Caco-2 (cell line): Measurements from ENCODE around the gene GPT2. TPM values are rescaled to one million over a fixed set of nuclear protein-coding genes. Genes with fewer than 3 reads are reported as not detected.

Source experiments
- BruUV-seq: library from RNA; stranded (reverse); fragments of 400-500 nt; replicated peaks from 2 replicates; lab custom pipeline; 2021; lab: Mats Ljungman, UMichigan
- CTCF ChIA-PET: fragments of 300-600 bp; sonication (Branson Sonifier 250); formaldehyde crosslinking; loops from one replicate; lab custom pipeline; 2022; ENCODE audit warnings: antibody characterized with exemption; lab: Charles Lee
- POLR2A ChIA-PET: fragments of 300-600 bp; sonication (Branson Sonifier 250); formaldehyde crosslinking; loops from one replicate; lab custom pipeline; 2022; ENCODE audit warnings: antibody characterized with exemption; lab: Charles Lee
- DNase-seq, 2 experiments: peaks; one replicate each; pipeline versions ENCODE4 v3.0.0 to v3.0.0-alpha.2; 2020 to 2022
- H3K27me3 ChIP-seq: replicated peaks from 2 replicates; pipeline ENCODE4 v1.6.0; 2011; ENCODE audit warnings: low read length; ENCODE audit not compliant: control insufficient read depth, insufficient read depth
- H3K36me3 ChIP-seq: 2 replicates; pipeline ENCODE4 v1.5.1; 2011; ENCODE audit warnings: low read length; ENCODE audit not compliant: control insufficient read depth, insufficient read depth
- H3K4me1 ChIP-seq: fragments of 250-450 bp; sonication (Bioruptor Pico); 2 replicates; pipeline ENCODE4 v1.5.1; 2020; ENCODE audit warnings: mild to moderate bottlenecking
- H3K4me3 ChIP-seq: 2 replicates; pipeline ENCODE4 v1.5.1; 2011; ENCODE audit warnings: low read depth, mild to moderate bottlenecking, control low read depth, low read length
- H3K9me3 ChIP-seq: fragments of 250-450 bp; sonication (Bioruptor Pico); 2 replicates; pipeline ENCODE4 v1.5.1; 2020; ENCODE audit warnings: mild to moderate bottlenecking, moderate library complexity
- H3K27ac Mint-ChIP-seq: one replicate; pipeline ENCODE4 v1.8.0; 2022; ENCODE audit warnings: mixed read lengths; ENCODE audit not compliant: unreplicated experiment
- H3K27me3 Mint-ChIP-seq: one replicate; pipeline ENCODE4 v1.8.0; 2022; ENCODE audit warnings: mixed read lengths; ENCODE audit not compliant: insufficient read depth, unreplicated experiment
- H3K36me3 Mint-ChIP-seq: one replicate; pipeline ENCODE4 v1.8.0; 2022; ENCODE audit warnings: mild to moderate bottlenecking, mixed read lengths; ENCODE audit not compliant: insufficient read depth, unreplicated experiment
- H3K4me1 Mint-ChIP-seq: one replicate; pipeline ENCODE4 v1.8.0; 2022; ENCODE audit warnings: low read depth, mixed read lengths; ENCODE audit not compliant: unreplicated experiment
- H3K4me3 Mint-ChIP-seq: one replicate; pipeline ENCODE4 v1.8.0; 2022; ENCODE audit warnings: mild to moderate bottlenecking, moderate library complexity, mixed read lengths; ENCODE audit not compliant: unreplicated experiment
- H3K9me3 Mint-ChIP-seq: one replicate; pipeline ENCODE4 v1.8.0; 2022; ENCODE audit warnings: mixed read lengths; ENCODE audit not compliant: unreplicated experiment
- CTCF ChIP-seq, 2 experiments: fragments of 200-600 bp in 1 of 2; IDR thresholded peaks; 1 replicate in 1 of 2; 2 replicates in 1 of 2; pipeline versions ENCODE4 v1.5.1 to v1.8.0; 2011 to 2022; ENCODE audit warnings: antibody characterized with exemption in 1 of 2, control low read depth in 1 of 2, inconsistent platforms in 1 of 2, low read depth in 1 of 2, low read length in 1 of 2, mild to moderate bottlenecking in 1 of 2, moderate library complexity in 1 of 2; ENCODE audit not compliant: insufficient read depth in 1 of 2, severe bottlenecking in 1 of 2, unreplicated experiment in 1 of 2
- intact Hi-C: fragments of 100-400 bp; cut with micrococcal nuclease; formaldehyde crosslinking; loops from one replicate; pipeline ENCODE4 v1.10.0; 2022; ENCODE audit not compliant: unreplicated experiment
- total RNA-seq: library from RNA; stranded (reverse); gene quantifications from 2 replicates; pipeline ENCODE4 v1.2.3, GENCODE V29; 2022

Gene GPT2
- total RNA-seq, 1 experiment from 2014 or later = 128 TPM

- ChIA-PET CTCF (interaction anchor here (1.3 to 2.5 kb wide), 5 partner anchors 45 to 1191 kb away, joined by 3 to 8 read pairs (median 4); partner anchors contain the start of gene NETO2), POLR2A (interaction anchor here (0.5 to 0.6 kb wide), 2 partner anchors 11 to 64 kb away, joined by 3 read pairs; no protein-coding TSS in a partner anchor)
- Mint-ChIP-seq H3K27me3 (no peaks in the 10 kb centered on the region), H3K4me3 (peak overlapping the region; percentile 91), H3K4me1 (peaks cover 8% of the 10 kb centered on the region), H3K9me3 (no peaks in the 10 kb centered on the region), H3K36me3 (peaks cover 46% of the 10 kb centered on the region), H3K27ac (peak overlapping the region; percentile 98)
- intact Hi-C loops = no loop called here
- Histone ChIP-seq H3K9me3 (no peaks in the 10 kb centered on the region), H3K36me3 (no peaks in the 10 kb centered on the region), H3K4me3 (peak overlapping the region; percentile 77), H3K4me1 (peaks cover 22% of the 10 kb centered on the region), H3K27me3 (no peaks in the 10 kb centered on the region)
- no peak for DNase-seq
- BruUV-seq = TSS peak; percentile 94
- TF ChIP-seq CTCF (IDR thresholded peaks at IDR 0.05; ENCODE audit: insufficient read depth in 1 of 2, low read depth in 1 of 2, low read length in 1 of 2, severe bottlenecking in 1 of 2, unreplicated experiment in 1 of 2) = no peak
Observed at GRCh38 chr16:46973996-46974324, 89.8 kb downstream of the GPT2 start.

DNA sequence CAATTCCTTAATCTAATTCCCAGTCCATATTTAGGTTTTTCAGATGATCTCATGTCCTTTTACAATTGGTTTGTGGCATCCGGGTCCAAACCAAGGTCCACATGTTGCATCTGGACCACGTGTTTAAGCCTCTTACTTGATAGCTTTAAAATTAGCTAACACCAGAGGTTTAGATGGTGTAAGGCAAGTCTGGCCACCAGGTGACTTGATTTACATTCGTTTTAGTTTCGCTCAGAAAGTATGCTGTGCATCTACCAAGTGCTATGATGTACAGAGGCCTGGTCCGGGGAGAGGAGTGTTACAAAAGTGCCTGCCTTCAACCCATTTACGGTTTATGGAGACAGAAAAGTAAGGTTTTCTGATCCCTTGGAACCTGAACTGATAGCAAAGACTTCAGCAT is 90.2 kb downstream of the GPT2 start:
- CTCF ChIA-PET = interaction anchor here (0.9 to 2.5 kb wide), 6 partner anchors 45 to 1191 kb away, joined by 3 to 8 read pairs (median 4); partner anchors contain the start of gene NETO2

DNA sequence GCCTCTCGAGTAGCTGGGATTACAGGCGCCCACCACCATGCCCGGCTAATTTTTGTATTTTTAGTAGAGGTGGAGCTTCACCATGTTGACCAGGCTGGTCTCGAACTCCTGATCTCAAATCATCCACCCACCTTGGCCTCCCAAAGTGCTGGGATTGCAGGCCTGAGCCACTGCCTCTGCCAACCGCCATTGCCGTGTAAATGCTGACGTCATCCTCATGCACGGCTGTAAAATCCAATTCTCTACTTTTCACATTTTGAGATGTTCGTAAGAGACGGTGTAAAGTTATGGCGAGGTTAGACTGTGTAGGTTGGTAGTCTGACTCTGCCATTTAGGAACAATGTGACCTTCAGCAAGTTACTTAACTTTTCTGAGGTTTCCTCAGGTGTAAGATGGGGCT is 91.0 kb downstream of the GPT2 start:
- peak overlapping the region; percentile 91 for H3K4me3 Mint-ChIP-seq
- no peak overlapping the region for H3K27ac Mint-ChIP-seq
- POLR2A ChIA-PET = interaction anchor here (0.6 kb wide), 1 partner anchor 21 kb away, joined by 3 read pairs; no protein-coding TSS in a partner anchor
- H3K27me3 Mint-ChIP-seq = no peaks in the 10 kb centered on the region
- no TSS peak for BruUV-seq
- H3K9me3 ChIP-seq = no peaks in the 10 kb centered on the region
- intact Hi-C loops = no loop called here
- peaks cover 8% of the 10 kb centered on the region for H3K4me1 Mint-ChIP-seq
- CTCF ChIA-PET = interaction anchor here (0.9 kb wide), 1 partner anchor 121 kb away, joined by 3 read pairs; no protein-coding TSS in a partner anchor
- DNase-seq = no peak
- no peak for TF ChIP-seq CTCF (IDR thresholded peaks at IDR 0.05; ENCODE audit: insufficient read depth in 1 of 2, low read depth in 1 of 2, low read length in 1 of 2, severe bottlenecking in 1 of 2, unreplicated experiment in 1 of 2)
- no peaks in the 10 kb centered on the region for H3K9me3 Mint-ChIP-seq
- H3K27me3 ChIP-seq = no peaks in the 10 kb centered on the region
- peaks cover 22% of the 10 kb centered on the region for H3K4me1 ChIP-seq
- peaks cover 37% of the 10 kb centered on the region for H3K36me3 Mint-ChIP-seq
- no peaks in the 10 kb centered on the region for H3K36me3 ChIP-seq
- no peak overlapping the region for H3K4me3 ChIP-seq

More for the DNA sequence above, 90.2 kb downstream of the GPT2 start:
- no peaks in the 10 kb centered on the region for H3K27me3 Mint-ChIP-seq
- intact Hi-C loops = no loop called here
- peaks cover 8% of the 10 kb centered on the region for H3K4me1 Mint-ChIP-seq
- Histone ChIP-seq H3K27me3 (no peaks in the 10 kb centered on the region), H3K9me3 (no peaks in the 10 kb centered on the region), H3K4me1 (peaks cover 22% of the 10 kb centered on the region), H3K4me3 (peak overlapping the region; percentile 77), H3K36me3 (no peaks in the 10 kb centered on the region)
- H3K4me3 Mint-ChIP-seq = peak overlapping the region; percentile 91
- H3K9me3 Mint-ChIP-seq = no peaks in the 10 kb centered on the region
- peak in 1 of 2 experiments; percentile 14 for DNase-seq
- TF ChIP-seq CTCF (IDR thresholded peaks at IDR 0.05; ENCODE audit: insufficient read depth in 1 of 2, low read depth in 1 of 2, low read length in 1 of 2, severe bottlenecking in 1 of 2, unreplicated experiment in 1 of 2) = no peak
- no TSS peak for BruUV-seq
- POLR2A ChIA-PET = interaction anchor here (0.5 kb wide), 1 partner anchor 11 kb away, joined by 3 read pairs; no protein-coding TSS in a partner anchor
- H3K36me3 Mint-ChIP-seq = peaks cover 43% of the 10 kb centered on the region
- peak overlapping the region; percentile 98 for H3K27ac Mint-ChIP-seq
